ENCODE measurements around the gene NPPB.

The NPPB gene

GRCh38 chr1:11872545-11872944 lies 13.8 kb upstream of the NPPB start:
- H3K4me3 ChIP-seq (ENCODE audit: low read depth, low read length), result no peak overlapping the region
- no peaks in the 10 kb centered on the region for H3K36me3 ChIP-seq (ENCODE audit: control insufficient read depth, insufficient read depth, low read length)
- no peaks in the 10 kb centered on the region for H3K27me3 ChIP-seq (ENCODE audit: control insufficient read depth, insufficient read depth, low read length)
- no peak overlapping the region for H3K27ac ChIP-seq (ENCODE audit: low read depth, low read length)
- H3K9ac ChIP-seq (ENCODE audit: low read depth, low read length), result no peak overlapping the region
- H3K4me1 ChIP-seq (ENCODE audit: control insufficient read depth, insufficient read depth, low read length), result 0 out of 2 replicates have a peak, but pooled peaks cover 4% of the 10 kb centered on the region
- no peaks in the 10 kb centered on the region for H3K9me3 ChIP-seq (ENCODE audit: control insufficient read depth, insufficient read depth, low read length)

- H3K4me1 ChIP-seq (ENCODE audit: control insufficient read depth, insufficient read depth, low read length), result 0 out of 2 replicates have a peak, but pooled peaks cover 4% of the 10 kb centered on the region
- H3K4me3 ChIP-seq (ENCODE audit: low read depth, low read length), result no peak overlapping the region
- no peaks in the 10 kb centered on the region for H3K9me3 ChIP-seq (ENCODE audit: control insufficient read depth, insufficient read depth, low read length)
- H3K27ac ChIP-seq (ENCODE audit: low read depth, low read length), result no peak overlapping the region
- H3K27me3 ChIP-seq (ENCODE audit: control insufficient read depth, insufficient read depth, low read length), result no peaks in the 10 kb centered on the region
- no peak overlapping the region for H3K9ac ChIP-seq (ENCODE audit: low read depth, low read length)
- no peaks in the 10 kb centered on the region for H3K36me3 ChIP-seq (ENCODE audit: control insufficient read depth, insufficient read depth, low read length)
These were observed 11.0 kb upstream of the NPPB start for GRCh38 chr1:11869650-11870207.

GRCh38 chr1:11869104-11869503 lies 10.4 kb upstream of the NPPB start:
- no peak overlapping the region for H3K4me3 ChIP-seq (ENCODE audit: low read depth, low read length)
- no peaks in the 10 kb centered on the region for H3K36me3 ChIP-seq (ENCODE audit: control insufficient read depth, insufficient read depth, low read length)
- H3K4me1 ChIP-seq (ENCODE audit: control insufficient read depth, insufficient read depth, low read length), result 0 out of 2 replicates have a peak, but pooled peaks cover 4% of the 10 kb centered on the region
- H3K9ac ChIP-seq (ENCODE audit: low read depth, low read length), result no peak overlapping the region
- no peaks in the 10 kb centered on the region for H3K9me3 ChIP-seq (ENCODE audit: control insufficient read depth, insufficient read depth, low read length)
- no peaks in the 10 kb centered on the region for H3K27me3 ChIP-seq (ENCODE audit: control insufficient read depth, insufficient read depth, low read length)
- no peak overlapping the region for H3K27ac ChIP-seq (ENCODE audit: low read depth, low read length)

GRCh38 chr1:11868331-11868980 lies 9.7 kb upstream of the NPPB start:
- Histone ChIP-seq H3K27me3 (ENCODE audit: control insufficient read depth, insufficient read depth, low read length) (no peaks in the 10 kb centered on the region), H3K4me1 (ENCODE audit: control insufficient read depth, insufficient read depth, low read length) (0 out of 2 replicates have a peak, but pooled peaks cover under 1% of the 10 kb centered on the region)

GRCh38 chr1:11862890-11863289 lies 4.1 kb upstream of the NPPB start:
- Histone ChIP-seq H3K27ac (ENCODE audit: low read depth, low read length) (no peak overlapping the region), H3K4me1 (ENCODE audit: control insufficient read depth, insufficient read depth, low read length) (0 out of 2 replicates have a peak, but pooled peaks cover 3% of the 10 kb centered on the region), H3K4me3 (ENCODE audit: low read depth, low read length) (no peak overlapping the region), H3K9ac (ENCODE audit: low read depth, low read length) (no peak overlapping the region), H3K9me3 (ENCODE audit: control insufficient read depth, insufficient read depth, low read length) (no peaks in the 10 kb centered on the region), H3K36me3 (ENCODE audit: control insufficient read depth, insufficient read depth, low read length) (no peaks in the 10 kb centered on the region), H3K27me3 (ENCODE audit: control insufficient read depth, insufficient read depth, low read length) (peaks cover 17% of the 10 kb centered on the region)

More at GRCh38 chr1:11868331-11868980, 9.7 kb upstream of the NPPB start:
- Histone ChIP-seq H3K36me3 (ENCODE audit: control insufficient read depth, insufficient read depth, low read length) (no peaks in the 10 kb centered on the region), H3K9ac (ENCODE audit: low read depth, low read length) (no peak overlapping the region), H3K4me3 (ENCODE audit: low read depth, low read length) (no peak overlapping the region), H3K9me3 (ENCODE audit: control insufficient read depth, insufficient read depth, low read length) (no peaks in the 10 kb centered on the region), H3K27ac (ENCODE audit: low read depth, low read length) (no peak overlapping the region)

GRCh38 chr1:11860587-11860986 lies 1.8 kb upstream of the NPPB start:
- Histone ChIP-seq H3K27me3 (ENCODE audit: control insufficient read depth, insufficient read depth, low read length) (peaks cover 24% of the 10 kb centered on the region), H3K27ac (ENCODE audit: low read depth, low read length) (no peak overlapping the region), H3K4me1 (ENCODE audit: control insufficient read depth, insufficient read depth, low read length) (0 out of 2 replicates have a peak, but pooled peaks cover 3% of the 10 kb centered on the region)

GRCh38 chr1:11860083-11860482 lies 1.3 kb upstream of the NPPB start:
- Histone ChIP-seq H3K4me1 (ENCODE audit: control insufficient read depth, insufficient read depth, low read length) (0 out of 2 replicates have a peak, but pooled peaks cover 3% of the 10 kb centered on the region), H3K27ac (ENCODE audit: low read depth, low read length) (no peak overlapping the region), H3K36me3 (ENCODE audit: control insufficient read depth, insufficient read depth, low read length) (no peaks in the 10 kb centered on the region), H3K27me3 (ENCODE audit: control insufficient read depth, insufficient read depth, low read length) (peaks cover 24% of the 10 kb centered on the region), H3K9me3 (ENCODE audit: control insufficient read depth, insufficient read depth, low read length) (no peaks in the 10 kb centered on the region), H3K9ac (ENCODE audit: low read depth, low read length) (no peak overlapping the region), H3K4me3 (ENCODE audit: low read depth, low read length) (no peak overlapping the region)

More at GRCh38 chr1:11860587-11860986, 1.8 kb upstream of the NPPB start:
- Histone ChIP-seq H3K4me3 (ENCODE audit: low read depth, low read length) (no peak overlapping the region), H3K36me3 (ENCODE audit: control insufficient read depth, insufficient read depth, low read length) (no peaks in the 10 kb centered on the region), H3K9me3 (ENCODE audit: control insufficient read depth, insufficient read depth, low read length) (no peaks in the 10 kb centered on the region), H3K9ac (ENCODE audit: low read depth, low read length) (no peak overlapping the region)

GRCh38 chr1:11858968-11859871 lies 475 bp upstream of the NPPB start:
- Histone ChIP-seq H3K36me3 (ENCODE audit: control insufficient read depth, insufficient read depth, low read length) (no peaks in the 10 kb centered on the region), H3K27ac (ENCODE audit: low read depth, low read length) (peak overlapping the region; percentile 52), H3K27me3 (ENCODE audit: control insufficient read depth, insufficient read depth, low read length) (peaks cover 24% of the 10 kb centered on the region), H3K4me1 (ENCODE audit: control insufficient read depth, insufficient read depth, low read length) (0 out of 2 replicates have a peak, but pooled peaks cover 3% of the 10 kb centered on the region), H3K4me3 (ENCODE audit: low read depth, low read length) (peak overlapping the region; percentile 57), H3K9me3 (ENCODE audit: control insufficient read depth, insufficient read depth, low read length) (no peaks in the 10 kb centered on the region), H3K9ac (ENCODE audit: low read depth, low read length) (peak overlapping the region; percentile 16; the same call in 1 of the 2 replicates)

GRCh38 chr1:11858158-11858557 lies 587 bp downstream of the NPPB start:
- Histone ChIP-seq H3K9ac (ENCODE audit: low read depth, low read length) (no peak overlapping the region), H3K4me1 (ENCODE audit: control insufficient read depth, insufficient read depth, low read length) (0 out of 2 replicates have a peak, but pooled peaks cover 3% of the 10 kb centered on the region), H3K4me3 (ENCODE audit: low read depth, low read length) (0 out of 2 replicates have a peak overlapping the region, but pooled peaks have one; percentile 57), H3K36me3 (ENCODE audit: control insufficient read depth, insufficient read depth, low read length) (no peaks in the 10 kb centered on the region), H3K27me3 (ENCODE audit: control insufficient read depth, insufficient read depth, low read length) (peaks cover 24% of the 10 kb centered on the region), H3K9me3 (ENCODE audit: control insufficient read depth, insufficient read depth, low read length) (no peaks in the 10 kb centered on the region), H3K27ac (ENCODE audit: low read depth, low read length) (no peak overlapping the region)

GRCh38 chr1:11857164-11857851 lies 1.4 kb downstream of the NPPB start:
- no peaks in the 10 kb centered on the region for H3K9me3 ChIP-seq (ENCODE audit: control insufficient read depth, insufficient read depth, low read length)

More at GRCh38 chr1:11857164-11857851, 1.4 kb downstream of the NPPB start:
- Histone ChIP-seq H3K27ac (ENCODE audit: low read depth, low read length) (no peak overlapping the region), H3K36me3 (ENCODE audit: control insufficient read depth, insufficient read depth, low read length) (no peaks in the 10 kb centered on the region), H3K4me3 (ENCODE audit: low read depth, low read length) (no peak overlapping the region), H3K27me3 (ENCODE audit: control insufficient read depth, insufficient read depth, low read length) (peaks cover 24% of the 10 kb centered on the region), H3K4me1 (ENCODE audit: control insufficient read depth, insufficient read depth, low read length) (0 out of 2 replicates have a peak, but pooled peaks cover 3% of the 10 kb centered on the region), H3K9ac (ENCODE audit: low read depth, low read length) (no peak overlapping the region)
